HepG2 (cell line): ENCODE measurements around the gene ARHGEF40.

Experiments
- CTCF ChIP-seq: sonication (generic); formaldehyde crosslinking; IDR thresholded peaks from 2 replicates; pipeline ENCODE4 v1.5.0; 2020; ENCODE audit warnings: mild to moderate bottlenecking, missing genetic modification reagents, moderate library complexity
- FOXA1 ChIP-seq, 2 experiments: fragments of 450-650 bp in 1 of 2; sonication (generic) in 1 of 2; formaldehyde crosslinking in 1 of 2; IDR thresholded peaks; 2 replicates each; pipeline versions ENCODE4 v1.4.0 to v1.6.1; 2016 to 2020; ENCODE audit warnings: missing genetic modification reagents in 1 of 2
- PBX3 ChIP-seq: sonication (generic); formaldehyde crosslinking; IDR thresholded peaks from 2 replicates; pipeline ENCODE4 v1.8.1; 2023; ENCODE audit warnings: missing genetic modification reagents, inconsistent platforms, borderline replicate concordance

- TF ChIP-seq PBX3 (CRISPR knock-in tag) (no peak), FOXA1 (IDR thresholded peaks at IDR 0.05) (no peak), FOXA1 (CRISPR knock-in tag; IDR thresholded peaks at IDR 0.05) (no peak), CTCF (CRISPR knock-in tag) (no peak)
These were observed 35.4 kb upstream of the ARHGEF40 start, which contains the start of gene RNASE13 for GRCh38 chr14:21034707-21035106.
